Measurements from ENCODE around the gene KRTAP5-7. TPM values are rescaled to one million over a fixed set of nuclear protein-coding genes. Genes with fewer than 3 reads are reported as not detected.
A peak's percentile ranks its signal among the peaks of the same experiment; 100 is the strongest.

The KRTAP5-7 gene
- total and polyA plus RNA-seq, 2 of the 8 experiments (the other 6 are each of a cell fraction or from before 2014, with no cell fraction given): not detected

GRCh38 chr11:71548120-71548519 lies 21.1 kb downstream of the KRTAP5-7 start, which contains the start of gene KRTAP5-9:
KRTAP5-9 (plus strand) TSS chr11:71548420; CDS start chr11:71548658, 238 bp downstream.
- no peaks in the 10 kb centered on the region for H3K36me3 ChIP-seq (ENCODE audit: control insufficient read depth in 2 of 4, insufficient read depth in 4 of 4, low read length in 3 of 4)
- no peak for TF ChIP-seq ATF2 (IDR thresholded peaks at IDR 0.05; ENCODE audit: low read length)
- no peak for TF ChIP-seq GABPA (IDR thresholded peaks at IDR 0.05; ENCODE audit: borderline replicate concordance, insufficient read depth, low read length)
- TF ChIP-seq PHF8 (conservative IDR thresholded peaks at IDR 0.05; ENCODE audit: low read depth, low read length): no peak
- TF ChIP-seq POU5F1 (IDR thresholded peaks at IDR 0.05; ENCODE audit: low read depth, low read length): no peak
- TF ChIP-seq KDM5A (IDR thresholded peaks at IDR 0.05; ENCODE audit: low read length): no peak
- TF ChIP-seq POLR2AphosphoS5 (IDR thresholded peaks at IDR 0.05; ENCODE audit: low read depth, low read length): no peak
- no peak within 1 kb of the TSS; the same call in 1 of the 2 replicates for H4K8ac ChIP-seq (ENCODE audit: extremely low read depth, insufficient read depth, low read length)
- no peak within 1 kb of the TSS for H2BK15ac ChIP-seq (ENCODE audit: low read length)
- H3K27me3 ChIP-seq (replicated peaks in 1 of 4; ENCODE audit: control insufficient read depth in 3 of 4, extremely low read depth in 1 of 4, insufficient read depth in 3 of 4, low read length in 3 of 4): no peaks in the 10 kb centered on the region
- H3K9ac ChIP-seq (replicated peaks in 1 of 4; ENCODE audit: extremely low read depth in 1 of 4, low read depth in 3 of 4, low read length in 3 of 4): no peak within 1 kb of the TSS
- no peak within 1 kb of the TSS for H3K56ac ChIP-seq (replicated peaks; ENCODE audit: insufficient read length, low read depth, low read length)
- no peak within 1 kb of the TSS for H2AK5ac ChIP-seq (ENCODE audit: low read depth, low read length)
- no peak within 1 kb of the TSS for H2BK120ac ChIP-seq (replicated peaks; ENCODE audit: low read depth, low read length)
- FAIRE-seq (no peak), DNase-seq (ENCODE audit: low read depth in 1 of 2, low spot score in 2 of 2) (no peak)
- H3K4me2 ChIP-seq (ENCODE audit: insufficient read depth in 1 of 2, low read depth in 2 of 2, low read length in 2 of 2): no peak within 1 kb of the TSS
- no peaks in the 10 kb centered on the region for H4K20me1 ChIP-seq (replicated peaks in 1 of 2; ENCODE audit: control insufficient read depth in 1 of 2, insufficient read depth in 2 of 2, low read length in 2 of 2)
- 92% methylated on average over 5 of the region's 5 CpGs; no CpG with 5 or more reads in 1 of the 2 experiments for WGBS, 2 experiments (ENCODE audit: extremely low coverage in 1 of 2, insufficient coverage in 1 of 2, insufficient read length in 1 of 2, insufficient replicate concordance in 2 of 2, low coverage in 1 of 2, low lambda C conversion rate in 2 of 2, missing lambda C conversion rate in 1 of 2)
- CTCF ChIA-PET (ENCODE audit: partially characterized antibody): interaction anchor here (1.2 to 4.0 kb wide), 3 partner anchors 15 to 42 kb away, joined by 3 to 15 read pairs (median 5); no protein-coding TSS in a partner anchor
- H2BK20ac ChIP-seq (ENCODE audit: low read length): no peak within 1 kb of the TSS
- H2BK12ac ChIP-seq (ENCODE audit: low read depth, low read length): no peak within 1 kb of the TSS
- no peak within 1 kb of the TSS for H3K18ac ChIP-seq (ENCODE audit: extremely low read depth, low read length)
- H2BK5ac ChIP-seq (ENCODE audit: low read depth, low read length): 0 out of 2 replicates have a peak within 1 kb of the TSS, but pooled peaks have one; percentile 10
- H3K14ac ChIP-seq (ENCODE audit: insufficient read length): no peak within 1 kb of the TSS
- no peak within 1 kb of the TSS for H2AFZ ChIP-seq (ENCODE audit: low read length)
- POLR2A ChIA-PET (ENCODE audit: partially characterized antibody): no interaction called here
- H3K9me3 ChIP-seq (ENCODE audit: insufficient read depth in 2 of 2, low read depth in 1 of 2, low read length in 1 of 2): no peaks in the 10 kb centered on the region; a peak in 1 of 4 replicates
- no peaks in the 10 kb centered on the region for H3K79me2 ChIP-seq (ENCODE audit: control insufficient read depth in 1 of 2, insufficient read depth in 2 of 2, low read length in 2 of 2)
- H3K4me3 ChIP-seq (ENCODE audit: extremely low read depth in 1 of 4, insufficient read depth in 2 of 4, low read depth in 3 of 4, low read length in 4 of 4): no peak within 1 kb of the TSS
- H3K4me1 ChIP-seq (replicated peaks in 1 of 4; ENCODE audit: control insufficient read depth in 3 of 4, insufficient read depth in 4 of 4, low read length in 3 of 4): peaks cover 0 to 2% (median 0%) of the 10 kb centered on the region in 4 experiments; a peak in 1 of 7 replicates
- no peak within 1 kb of the TSS for H4K91ac ChIP-seq (replicated peaks; ENCODE audit: insufficient read length, low read length)
- H3K27ac ChIP-seq (ENCODE audit: low read depth, low read length): no peak within 1 kb of the TSS
- no peaks in the 10 kb centered on the region for H3K79me1 ChIP-seq (ENCODE audit: low read depth, low read length)
- H3K23me2 ChIP-seq (ENCODE audit: low read depth, low read length): no peaks in the 10 kb centered on the region
- H3K4ac ChIP-seq (replicated peaks; ENCODE audit: insufficient read length, low read depth, low read length): no peak within 1 kb of the TSS
- no peak within 1 kb of the TSS for H3K23ac ChIP-seq (ENCODE audit: insufficient read length)
- no peak within 1 kb of the TSS for H4K5ac ChIP-seq (ENCODE audit: insufficient read length, low read depth, low read length)
